ENCODE data around the gene WIPF3.

The WIPF3 gene

DNA sequence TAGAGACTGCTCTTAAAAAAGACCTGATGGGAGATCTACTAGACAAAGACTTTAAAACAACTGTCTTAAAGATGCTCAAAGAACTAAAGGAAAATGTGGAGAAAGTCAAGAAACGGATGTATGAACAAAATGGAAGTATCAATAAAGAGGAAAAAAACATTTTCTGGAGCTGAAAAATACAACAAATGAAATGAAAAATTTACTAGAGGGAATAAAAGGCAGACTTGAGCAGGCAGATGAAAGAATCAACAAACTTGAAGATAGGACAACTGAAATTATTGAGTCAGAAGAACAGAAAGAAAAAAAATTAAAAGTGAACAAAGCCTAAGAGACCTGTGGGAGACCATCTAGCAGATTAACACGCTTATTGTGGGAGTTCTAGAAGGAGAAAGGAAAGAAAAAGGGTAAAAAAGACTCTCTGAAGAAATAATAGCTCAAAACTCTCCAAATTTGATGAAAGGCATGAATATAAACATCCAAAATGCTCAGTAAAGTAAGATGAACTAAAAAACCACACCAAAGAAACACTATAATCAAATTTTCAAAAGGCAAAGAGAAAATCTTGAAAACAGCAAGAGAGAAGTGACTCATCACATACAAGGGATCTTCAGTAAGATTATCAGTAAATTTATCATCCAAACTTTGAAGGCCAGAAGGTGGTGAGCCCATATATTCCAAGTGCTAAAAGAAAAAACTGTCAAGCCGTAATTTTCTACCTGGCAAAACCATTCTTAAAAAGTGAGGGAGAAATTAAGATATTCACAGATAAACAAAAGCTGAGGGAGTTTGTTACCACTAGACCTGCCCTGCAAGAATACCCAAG, 100.1 kb downstream of the WIPF3 start:
- no peak for FAIRE-seq
- DNase-seq (ENCODE audit: low spot score), result no peak

DNA sequence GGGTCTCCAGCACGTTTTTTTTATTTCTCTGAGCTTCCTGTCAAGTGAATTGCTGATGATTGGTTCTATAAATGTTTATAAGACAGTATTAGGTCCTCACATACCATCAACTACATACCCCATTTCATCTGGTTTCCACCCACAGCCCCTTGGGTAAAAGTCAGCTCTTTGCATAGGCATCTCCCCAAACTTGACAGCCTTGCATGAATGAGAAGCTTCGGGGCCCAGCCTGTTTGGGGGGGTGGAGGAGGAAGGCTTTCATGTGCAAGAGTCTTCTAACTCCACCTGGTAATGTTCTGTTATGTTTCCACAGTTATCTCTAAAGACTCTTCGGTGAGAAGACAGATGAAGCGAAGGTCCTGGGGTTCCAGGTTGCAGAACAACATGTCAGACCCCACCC, 107.9 kb downstream of the WIPF3 start:
- FAIRE-seq, result no peak
- DNase-seq (ENCODE audit: low spot score), result no peak

DNA sequence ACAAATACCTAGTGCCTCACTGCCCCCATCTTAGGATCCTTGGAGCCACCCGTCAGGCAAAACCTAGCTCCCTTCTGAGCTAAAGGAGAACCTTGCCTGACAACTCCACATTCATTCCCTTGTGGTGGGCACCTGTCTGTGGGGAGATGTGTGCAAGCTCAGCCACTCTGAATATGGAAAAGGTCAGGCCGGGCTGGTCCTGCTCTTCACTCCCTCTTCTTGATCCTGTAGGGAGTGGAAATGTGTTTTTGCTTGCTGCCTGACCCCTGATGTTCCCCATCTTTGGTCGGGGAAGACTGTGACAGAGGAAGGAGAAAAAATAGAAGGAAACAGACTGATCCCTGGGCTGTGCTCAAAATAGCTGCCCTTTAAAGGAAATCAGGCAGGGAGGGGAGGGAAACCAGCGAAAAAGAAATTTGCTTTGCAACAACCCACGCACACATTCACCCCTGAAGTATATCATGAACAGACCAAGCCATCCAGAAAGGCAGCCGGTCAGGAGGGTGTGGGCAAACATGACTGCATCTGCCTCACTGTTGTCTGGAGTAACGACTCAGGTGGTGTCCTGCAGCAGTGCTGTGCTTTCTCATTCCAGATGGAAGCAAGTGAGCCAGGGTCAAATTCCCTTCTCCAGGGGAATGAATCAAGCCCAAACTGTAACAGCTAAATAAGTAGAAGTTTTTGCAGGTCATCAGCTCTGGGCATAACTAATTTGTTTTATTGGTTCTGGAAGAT, 109.3 kb downstream of the WIPF3 start:
- FAIRE-seq (peak; percentile 82), DNase-seq (ENCODE audit: low spot score) (no peak)

DNA sequence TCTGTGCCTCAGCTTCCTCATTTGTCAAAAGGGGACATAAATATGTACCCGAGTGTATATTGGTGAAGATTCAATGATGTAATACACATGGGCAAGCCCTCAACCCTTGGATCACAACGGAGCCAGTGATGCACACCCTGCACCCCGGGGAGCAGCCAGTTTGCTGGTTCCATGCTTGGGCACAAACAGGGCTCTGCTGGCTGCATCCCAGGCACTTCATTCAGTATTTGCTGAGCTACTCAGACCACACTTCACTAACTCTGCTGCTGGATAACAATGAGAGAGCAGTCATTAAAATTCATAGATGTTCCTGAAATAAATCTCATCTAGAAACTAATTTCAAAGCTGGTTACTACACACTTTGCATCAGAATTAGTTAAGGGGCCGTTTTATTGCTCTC, 111.3 kb downstream of the WIPF3 start:
- no peak for DNase-seq (ENCODE audit: low spot score)
- no peak for FAIRE-seq

DNA sequence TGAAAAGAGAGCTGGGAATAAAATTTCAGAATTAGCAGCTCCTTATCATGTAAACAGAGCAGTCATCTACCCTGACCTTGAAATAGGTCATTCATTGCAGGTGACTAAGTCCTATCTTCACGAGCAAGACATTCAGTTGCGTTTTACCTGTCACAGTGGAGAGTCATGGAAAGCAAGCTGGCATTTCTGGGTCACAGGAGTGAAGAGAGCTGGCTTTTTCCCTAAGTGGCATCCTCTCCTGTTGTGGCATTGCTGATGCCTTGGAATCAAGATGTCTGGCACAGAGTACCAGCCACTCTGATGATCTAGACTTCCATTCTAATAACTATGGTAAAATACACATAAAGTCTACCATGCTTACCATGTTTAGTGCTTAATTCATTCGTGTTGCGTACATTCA, 112.5 kb downstream of the WIPF3 start:
- FAIRE-seq, result peak; percentile 52
- DNase-seq (ENCODE audit: low spot score), result no peak

DNA sequence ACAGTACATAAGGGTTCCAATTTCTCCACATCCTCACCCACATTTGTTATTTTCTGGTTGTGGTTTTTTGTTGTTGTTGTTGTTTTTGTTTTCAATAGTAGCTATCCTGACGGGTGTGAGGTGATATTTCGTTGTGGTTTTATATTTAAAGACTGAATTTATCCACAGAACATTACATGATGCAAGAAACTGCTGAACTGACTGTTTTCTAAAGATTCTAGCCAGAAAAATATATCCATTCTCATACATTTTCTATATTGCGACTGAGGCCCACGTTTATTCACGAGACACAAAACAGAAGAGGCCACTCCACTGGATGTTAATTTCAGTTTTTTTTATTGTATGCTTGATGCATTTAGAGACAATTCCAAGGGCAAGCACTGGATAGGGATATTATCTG, 113.5 kb downstream of the WIPF3 start:
- FAIRE-seq (no peak), DNase-seq (ENCODE audit: low spot score) (no peak)

DNA sequence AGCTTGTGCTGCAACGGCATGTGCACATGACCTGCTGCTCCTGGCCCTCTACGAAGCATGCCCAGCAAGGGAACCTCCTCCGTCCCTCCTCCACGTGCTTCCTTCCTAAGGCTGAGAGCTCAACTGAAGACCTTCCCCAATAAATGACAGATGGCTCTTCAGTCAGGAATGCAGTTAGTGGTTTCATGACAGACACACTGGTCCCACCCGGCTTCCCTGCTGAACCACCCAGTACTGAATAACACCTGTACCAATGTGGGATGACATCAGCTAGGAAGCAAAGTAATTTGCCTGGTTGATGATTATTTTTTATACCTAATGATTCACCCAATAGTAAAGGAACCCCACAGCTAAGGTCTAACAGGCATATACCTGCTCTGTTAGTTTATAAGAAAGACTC, 114.2 kb downstream of the WIPF3 start:
- DNase-seq (ENCODE audit: low spot score) (no peak), FAIRE-seq (no peak)

DNA sequence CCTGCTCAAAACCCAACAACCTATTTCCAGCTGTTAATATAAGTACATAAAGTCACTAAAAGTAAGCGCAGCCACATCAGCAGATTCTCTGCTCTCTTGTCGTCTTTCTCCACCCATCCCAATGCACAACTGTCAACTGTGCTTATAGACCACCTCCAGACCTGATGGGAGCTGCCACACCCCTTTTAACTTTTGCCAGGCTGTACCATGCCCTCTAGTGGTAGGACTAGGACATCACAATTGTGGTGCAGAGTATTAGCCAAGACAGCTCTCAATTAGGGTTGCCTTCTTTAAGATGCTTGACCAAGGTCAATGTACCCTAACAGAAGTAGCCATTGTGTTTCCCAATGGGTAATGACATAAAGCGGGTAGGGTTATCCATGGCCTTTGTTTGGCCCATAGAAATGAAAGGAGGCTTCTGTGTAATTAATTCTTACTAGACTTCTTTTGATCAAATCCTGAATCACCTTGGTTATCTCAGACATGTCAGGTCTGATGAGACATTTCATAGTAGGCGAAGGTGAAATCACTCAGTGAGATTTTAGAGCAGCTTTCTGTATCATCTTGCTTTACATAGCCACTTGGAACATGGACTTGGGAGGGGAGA, 115.2 kb downstream of the WIPF3 start:
- FAIRE-seq (peak; percentile 87), DNase-seq (ENCODE audit: low spot score) (peak; percentile 82)

DNA sequence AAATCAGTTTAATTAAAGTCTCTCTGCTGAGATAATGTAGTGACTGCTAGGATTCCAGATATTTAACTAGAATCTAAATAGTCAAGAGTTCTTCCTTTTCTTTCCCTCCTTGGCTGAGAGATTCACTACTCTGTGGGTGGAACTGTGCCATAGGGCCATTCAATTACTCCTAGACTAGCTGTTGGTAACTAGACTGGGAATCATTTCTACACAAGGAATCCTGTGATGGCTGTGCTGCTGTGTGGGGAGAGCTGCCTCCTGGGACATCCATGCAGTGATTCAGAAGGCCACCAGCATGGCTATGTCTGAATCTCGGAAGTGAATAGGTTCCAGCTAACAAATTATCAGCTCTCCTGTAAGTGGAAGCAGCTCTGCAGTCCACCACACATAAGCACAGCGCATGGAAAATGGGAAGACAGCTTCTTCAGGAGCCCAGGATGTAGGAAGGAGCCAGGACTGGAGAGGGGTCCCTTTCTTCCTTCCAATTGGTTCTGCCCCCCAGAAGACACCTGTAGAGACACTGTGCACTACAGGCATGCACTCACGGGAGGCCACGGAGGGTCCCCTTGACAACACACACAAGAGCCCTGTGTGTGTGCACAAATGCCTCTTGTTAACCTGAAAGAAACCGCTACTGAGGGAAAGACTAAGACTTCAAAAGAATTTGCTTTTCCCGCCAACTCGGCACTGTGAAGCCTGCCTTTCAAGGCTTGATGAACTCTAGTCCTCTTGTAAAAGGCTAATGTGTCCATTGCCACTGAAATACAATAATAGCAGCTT, 116.8 kb downstream of the WIPF3 start:
- DNase-seq (ENCODE audit: low spot score), result no peak
- no peak for FAIRE-seq

DNA sequence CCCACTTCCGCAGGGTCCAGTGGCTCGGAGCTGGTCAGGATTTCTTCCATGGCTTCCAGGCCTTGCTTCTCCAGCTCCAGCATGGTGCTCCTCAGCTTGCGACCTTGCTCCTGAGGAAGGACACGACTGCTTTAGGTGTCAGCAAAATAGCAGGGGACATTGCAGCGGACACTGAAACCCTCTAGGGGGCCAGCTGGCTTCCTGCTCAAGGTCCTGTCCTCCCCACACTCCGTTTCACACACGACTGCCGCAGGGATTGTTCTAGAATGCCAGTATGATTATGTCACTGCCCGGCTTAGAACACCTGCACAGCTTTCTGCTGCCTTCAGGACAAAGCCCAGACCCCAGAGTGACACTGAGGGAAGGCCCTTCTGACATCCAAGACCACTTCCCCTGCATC, 117.7 kb downstream of the WIPF3 start:
- no peak for DNase-seq (ENCODE audit: low spot score)
- no peak for FAIRE-seq

DNA sequence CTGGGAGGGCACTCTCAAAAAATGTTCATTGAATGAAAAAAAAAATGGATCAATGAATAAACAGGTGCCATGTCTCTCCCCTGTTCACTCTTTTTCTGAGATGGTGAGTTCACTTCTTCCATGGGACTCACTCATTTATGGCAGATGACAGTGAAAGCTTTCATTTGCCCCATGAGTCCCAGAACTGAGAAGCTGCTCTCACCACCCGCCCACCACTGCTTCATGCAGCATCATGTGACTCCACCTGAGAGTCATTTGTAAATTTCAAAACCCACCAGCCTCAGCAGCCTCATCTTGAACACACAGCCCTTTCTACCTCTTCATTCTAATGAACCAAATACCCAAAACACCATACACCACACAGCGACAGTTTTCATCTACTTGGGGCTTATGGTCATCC, 118.4 kb downstream of the WIPF3 start:
- FAIRE-seq (no peak), DNase-seq (ENCODE audit: low spot score) (no peak)

DNA sequence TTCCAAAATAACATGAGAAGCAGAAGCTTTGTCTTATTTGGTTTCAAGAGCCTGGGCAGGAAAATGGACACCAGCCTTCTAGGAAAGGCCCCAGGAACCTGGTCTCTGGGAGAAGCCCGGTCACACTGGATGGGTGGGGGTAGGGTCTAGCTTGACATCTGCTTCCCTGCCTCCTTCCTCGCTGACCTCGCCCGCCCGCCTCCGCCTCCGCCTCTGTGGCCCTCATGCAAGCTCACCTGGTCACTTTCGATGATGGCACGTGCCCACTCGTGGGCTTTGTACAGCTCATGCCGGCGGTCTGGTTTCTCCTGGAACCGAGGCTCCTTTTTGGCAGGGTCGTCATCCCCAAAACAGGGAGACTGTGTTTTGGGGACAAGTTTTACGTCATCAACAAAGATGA, 119.9 kb downstream of the WIPF3 start:
- FAIRE-seq (no peak), DNase-seq (ENCODE audit: low spot score) (no peak)

DNA sequence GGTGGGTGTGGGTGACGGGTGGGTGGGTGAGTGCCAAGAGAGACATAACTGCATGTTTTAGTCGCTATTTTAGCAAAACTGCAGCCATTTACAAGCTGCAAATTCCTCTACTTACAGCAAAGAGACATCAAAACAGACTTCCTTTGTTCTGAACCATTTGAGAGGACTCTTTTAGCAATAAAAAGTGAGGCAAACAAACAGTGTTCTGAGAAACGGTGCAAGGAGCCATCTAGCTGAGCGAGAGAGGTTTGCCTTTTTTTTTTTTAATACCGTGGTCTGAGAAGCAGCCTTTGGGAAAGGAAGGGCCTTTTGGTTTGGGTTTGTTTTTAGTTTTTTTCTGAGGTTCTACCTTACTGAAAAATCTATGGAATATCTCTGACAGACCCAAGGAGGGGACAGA, 120.4 kb downstream of the WIPF3 start:
- no peak for DNase-seq (ENCODE audit: low spot score)
- no peak for FAIRE-seq

DNA sequence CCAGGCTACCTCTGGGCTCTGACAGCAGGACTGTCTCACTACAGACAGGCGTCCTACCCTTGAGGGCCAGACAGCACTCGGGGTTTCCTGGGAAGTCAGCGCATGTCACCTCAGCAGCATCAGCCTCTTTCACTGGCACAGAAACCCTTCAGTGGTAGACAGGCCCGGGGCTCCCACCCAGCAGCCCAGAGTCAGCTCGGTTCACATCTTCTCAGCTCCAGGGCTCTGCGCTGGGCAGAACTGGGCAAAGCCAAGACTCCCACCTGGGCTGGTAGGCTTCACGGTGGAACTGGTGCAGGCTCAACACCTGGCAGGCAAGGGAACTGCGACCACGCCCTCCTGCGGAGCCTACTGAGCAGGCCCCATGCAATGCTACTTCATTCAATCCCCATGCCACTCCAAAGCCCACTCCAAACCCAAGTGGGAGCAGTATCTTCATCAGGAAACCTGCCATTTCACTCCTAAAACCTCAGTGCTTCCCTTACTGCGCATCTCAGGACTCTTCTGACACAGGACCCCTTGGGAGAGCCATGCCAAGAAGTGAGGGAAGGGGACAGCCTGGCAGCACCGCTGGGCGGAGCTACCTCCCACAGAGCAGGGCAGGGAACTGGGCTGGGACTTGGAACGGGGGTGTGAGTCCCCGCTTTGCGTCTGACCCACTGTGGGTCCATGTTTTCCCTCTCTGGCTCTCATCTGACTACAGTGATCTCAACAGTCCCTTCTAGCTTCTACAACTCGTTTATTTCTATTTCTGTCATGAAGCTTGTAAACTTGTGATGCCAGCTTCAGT, 122.9 kb downstream of the WIPF3 start:
- FAIRE-seq (no peak), DNase-seq (ENCODE audit: low spot score) (no peak)

DNA sequence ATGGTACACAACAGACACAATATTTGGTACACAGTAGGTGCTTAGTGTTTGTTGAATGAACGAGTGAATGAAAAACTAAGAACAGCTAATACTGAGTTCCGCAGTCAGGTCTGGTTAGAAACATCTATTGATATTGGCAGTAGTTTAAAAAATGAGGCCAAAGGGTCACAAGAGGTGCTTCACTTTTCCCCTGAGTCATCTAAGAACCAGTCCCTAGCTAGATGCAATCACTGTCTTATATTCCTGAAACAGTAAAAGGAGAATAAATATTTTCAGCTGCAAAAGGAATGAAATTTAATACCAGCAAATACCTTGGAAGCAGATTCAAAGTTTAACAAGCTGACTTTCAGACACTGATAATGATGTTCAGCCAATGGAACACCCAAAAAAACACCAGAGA, 128.8 kb downstream of the WIPF3 start:
- FAIRE-seq (no peak), DNase-seq (ENCODE audit: low spot score) (no peak)

DNA sequence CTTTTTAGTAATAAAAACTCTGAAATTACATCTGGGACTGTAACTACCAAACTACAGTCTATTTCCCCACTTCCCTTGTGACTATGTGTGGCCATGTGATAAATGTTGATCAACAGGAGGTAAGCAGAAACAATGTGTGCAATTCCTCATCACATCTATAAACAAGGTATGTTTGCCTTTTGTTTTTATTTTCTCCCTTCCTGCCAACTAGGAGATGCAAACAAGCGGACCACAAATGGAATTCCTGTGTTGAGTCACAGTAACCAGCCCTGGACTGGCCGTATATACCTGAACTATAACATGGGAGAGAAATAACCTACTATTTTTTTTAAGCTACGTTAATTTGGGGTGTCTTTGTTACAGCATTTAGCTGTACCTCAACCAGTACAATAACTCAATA, 130.8 kb downstream of the WIPF3 start:
- FAIRE-seq, result peak; percentile 44
- DNase-seq (ENCODE audit: low spot score), result no peak

DNA sequence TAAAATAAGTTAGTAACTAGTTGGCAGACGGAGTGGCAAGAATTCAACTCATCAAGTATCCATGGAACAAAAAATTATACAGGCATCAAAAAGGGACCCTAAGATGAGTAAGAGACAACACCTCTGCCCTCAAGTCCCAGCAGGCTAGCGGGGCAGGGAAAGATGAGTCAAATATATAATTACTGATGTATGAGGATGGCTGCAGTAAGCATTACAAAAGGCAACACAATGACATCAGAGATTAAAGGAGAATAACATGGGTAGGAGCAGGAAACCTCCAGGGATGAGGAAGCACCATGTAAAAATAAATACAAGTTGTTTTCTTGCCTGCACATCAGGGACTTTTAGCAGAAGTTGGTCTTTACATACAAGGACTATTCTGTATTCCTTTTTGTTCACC, 133.9 kb downstream of the WIPF3 start:
- no peak for FAIRE-seq
- no peak for DNase-seq (ENCODE audit: low spot score)

DNA sequence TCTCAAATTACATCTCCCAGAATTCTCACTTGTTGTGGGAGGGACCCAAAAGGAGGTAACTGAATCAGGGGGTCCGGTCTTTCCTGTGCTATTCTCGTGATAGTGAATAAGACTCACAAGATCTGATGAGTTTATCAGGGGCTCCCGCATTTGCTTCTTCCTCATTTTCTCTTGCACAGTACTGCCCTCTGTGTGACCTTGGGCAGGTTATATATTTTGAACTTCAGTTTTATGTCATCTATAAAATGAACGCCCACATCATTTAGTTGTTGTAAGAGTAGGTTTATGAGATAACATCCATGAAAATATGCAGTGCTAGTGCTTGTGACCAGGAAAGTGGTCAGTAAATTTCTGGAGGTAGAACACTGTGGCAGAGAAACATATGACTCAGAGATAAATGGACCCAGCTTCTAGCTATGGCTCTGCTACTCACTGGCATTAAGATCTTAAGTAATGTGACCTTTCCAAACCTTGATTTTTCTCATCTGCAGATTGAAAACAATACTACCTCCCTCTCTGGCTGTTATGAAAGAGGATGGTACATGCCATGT, 139.0 kb downstream of the WIPF3 start:
- DNase-seq (ENCODE audit: low spot score), result no peak
- FAIRE-seq, result no peak

DNA sequence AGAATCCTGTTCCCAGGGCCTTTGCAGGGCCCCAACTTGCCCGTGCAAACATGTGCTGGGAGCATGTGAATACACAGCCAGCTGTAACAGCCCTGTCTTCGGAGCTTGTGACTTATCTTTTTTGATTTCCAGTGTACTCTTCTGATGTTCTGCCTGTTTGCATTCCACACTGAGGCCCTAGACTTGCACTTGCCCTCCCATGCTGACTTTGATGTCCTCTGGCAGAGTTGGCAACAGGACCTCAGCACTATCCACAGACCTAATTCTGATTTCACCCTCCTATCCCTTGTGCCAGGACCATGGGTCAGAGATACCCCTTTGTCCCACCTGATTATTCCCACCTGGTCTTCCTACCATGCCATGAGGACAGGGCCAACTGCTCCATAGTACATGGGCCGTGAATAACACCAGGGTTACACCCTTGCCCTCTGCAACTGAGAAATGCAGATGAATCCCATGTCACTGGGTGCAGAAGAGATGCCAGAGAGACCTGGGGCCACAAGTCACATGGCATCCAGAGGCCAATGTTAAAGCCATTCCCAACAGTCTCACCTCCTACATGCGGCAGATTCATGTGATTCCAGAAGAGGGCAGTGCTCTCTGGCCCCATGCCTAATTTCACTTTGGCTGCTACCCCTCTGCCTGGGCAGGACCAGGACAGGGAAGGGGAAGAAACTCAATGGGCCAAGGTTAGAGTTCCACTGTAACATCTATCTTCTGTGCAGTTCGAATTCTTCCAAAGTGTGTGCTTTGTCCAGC, 140.3 kb downstream of the WIPF3 start:
- DNase-seq (ENCODE audit: low spot score), result peak; percentile 39
- peak; percentile 23 for FAIRE-seq

DNA sequence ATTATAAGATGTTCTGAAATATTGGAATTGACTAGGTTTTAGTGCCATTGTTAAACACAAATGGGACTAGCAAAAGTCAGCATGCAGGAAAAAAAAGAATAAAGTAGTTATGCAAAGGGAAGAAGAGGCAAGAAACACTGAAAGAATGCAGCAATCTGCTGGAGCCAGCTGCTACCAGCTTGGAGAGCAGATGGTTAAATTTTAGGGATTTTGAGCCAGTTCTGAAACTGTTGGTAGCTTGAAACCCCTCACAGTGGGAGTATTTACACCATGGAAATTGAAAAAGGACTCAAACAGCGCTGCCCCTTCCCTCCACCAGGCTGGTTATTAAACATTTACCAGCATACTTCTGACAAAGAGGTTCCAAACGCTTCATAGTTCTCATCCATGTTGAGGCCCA, 142.3 kb downstream of the WIPF3 start:
- DNase-seq (ENCODE audit: low spot score), result no peak
- FAIRE-seq, result no peak

All from urothelium cell line (cell line).